GM19240 (cell line): ENCODE measurements around the gene ARHGAP6.

Experiments
- DNase-seq: peaks from one replicate; pipeline ENCODE4 v3.0.0; 2011; ENCODE audit warnings: low spot score; ENCODE audit not compliant: insufficient read length

The ARHGAP6 gene

DNA sequence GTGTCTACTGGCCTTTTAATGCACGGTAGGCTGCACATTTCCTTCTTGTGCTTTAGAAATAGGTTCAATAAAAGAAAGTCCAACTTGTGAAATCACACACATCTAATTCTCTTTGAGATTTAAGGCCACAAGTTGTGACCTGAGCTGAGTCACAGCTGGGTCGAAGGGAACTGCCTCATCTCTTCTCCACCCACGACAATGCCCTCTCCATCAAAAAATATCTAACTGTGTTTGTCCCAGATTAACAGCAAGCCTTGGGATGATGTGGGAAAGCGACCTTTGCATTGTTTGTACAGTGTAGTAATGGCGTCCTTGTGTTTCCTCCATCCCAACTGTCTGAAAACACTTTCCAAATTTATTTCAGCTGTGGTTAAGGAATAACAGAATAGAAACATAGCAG is 203.6 kb downstream of the ARHGAP6 start:
- no peak for DNase-seq

DNA sequence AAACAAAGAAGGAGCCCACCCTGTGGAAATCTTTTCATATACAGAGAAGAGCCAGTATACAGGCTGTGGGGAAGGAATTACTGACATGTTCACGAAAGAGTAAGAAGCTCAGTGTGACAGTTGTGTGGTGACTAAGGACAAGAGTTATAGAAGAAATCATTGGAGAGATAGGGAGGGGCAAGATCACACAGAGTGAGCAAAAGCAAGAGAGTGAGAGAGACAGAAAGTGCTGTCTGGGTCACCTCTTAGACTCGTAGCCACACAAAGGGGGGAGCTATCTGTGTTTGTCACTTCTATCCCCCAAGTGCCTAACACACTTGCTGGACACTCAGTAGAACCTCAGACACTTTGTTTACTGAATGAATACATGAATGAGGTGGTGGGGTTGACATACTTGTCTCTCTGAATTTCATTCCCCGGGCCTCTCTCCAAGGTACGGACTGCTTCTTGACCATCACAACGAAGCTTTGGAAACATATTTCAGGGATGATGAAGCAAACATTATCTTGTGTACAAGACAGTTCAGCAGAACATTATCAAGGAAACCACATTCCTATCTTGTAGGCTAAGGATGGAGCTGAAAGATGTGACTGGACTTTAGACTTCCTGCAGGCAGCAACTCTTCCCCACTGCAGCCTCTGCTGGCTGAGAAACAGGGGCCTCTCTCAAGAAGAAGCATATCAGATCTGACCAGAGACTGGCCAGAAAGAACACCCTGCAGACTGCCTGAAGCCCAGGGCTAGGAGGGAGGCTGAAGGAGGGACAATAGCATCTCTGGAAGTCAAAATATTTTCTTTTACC is 204.3 kb downstream of the ARHGAP6 start:
- DNase-seq: no peak

DNA sequence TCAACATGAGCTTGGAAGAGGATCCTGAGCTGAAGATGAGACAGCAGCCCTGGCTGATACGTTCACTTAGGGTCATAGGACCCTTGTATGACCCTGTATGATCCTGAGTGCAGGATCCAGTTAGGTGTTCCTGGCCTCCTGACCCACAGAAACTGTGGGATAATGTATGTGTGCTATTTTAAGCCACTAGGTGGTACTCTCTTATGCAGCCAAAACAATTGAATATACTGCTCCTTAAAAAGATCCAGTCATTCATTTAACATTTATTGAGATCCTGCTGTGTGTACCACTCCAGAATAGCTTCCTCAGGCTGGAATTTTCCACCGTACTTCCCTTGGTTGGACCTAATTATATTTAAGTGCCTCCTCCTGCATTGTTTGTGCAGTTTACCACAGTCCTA is 205.4 kb downstream of the ARHGAP6 start:
- DNase-seq: no peak

DNA sequence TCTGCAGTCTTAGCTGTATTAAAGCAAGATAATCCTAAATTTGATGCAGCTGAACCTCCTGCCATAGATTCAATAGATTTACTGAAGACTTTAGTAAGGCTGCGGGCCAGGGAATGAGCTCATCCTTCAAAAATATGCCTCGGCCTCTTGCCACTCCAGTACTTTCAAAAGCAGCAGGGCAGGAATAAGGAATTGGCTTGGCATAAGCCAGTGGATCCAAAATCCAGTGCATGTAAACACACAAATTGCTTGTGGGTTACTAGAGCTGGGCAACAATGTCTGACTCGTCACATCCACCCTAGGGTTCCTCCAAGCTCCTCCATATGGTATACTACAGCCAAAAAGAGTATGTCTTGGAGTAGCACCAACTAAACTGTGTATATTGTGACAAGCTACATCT is 207.6 kb downstream of the ARHGAP6 start:
- no peak for DNase-seq

DNA sequence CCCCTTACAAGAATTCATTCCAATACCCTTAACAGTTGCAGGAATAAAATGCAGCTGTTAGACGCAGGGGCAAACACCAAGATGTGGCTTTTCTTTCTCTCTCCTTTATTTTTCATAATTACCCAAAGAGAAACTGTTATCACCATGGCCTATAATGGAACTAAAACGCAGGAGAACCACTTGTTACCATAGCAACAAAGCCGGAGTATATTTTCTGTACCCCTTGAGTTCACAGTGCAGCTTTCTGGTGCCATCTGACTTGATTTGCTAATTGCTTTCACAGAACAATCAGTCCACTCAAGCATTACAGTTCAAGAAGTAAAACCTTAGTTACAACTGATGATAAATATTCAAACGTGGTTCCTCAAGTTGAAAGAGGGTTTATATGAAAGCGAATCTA is 214.6 kb downstream of the ARHGAP6 start:
- DNase-seq: no peak

DNA sequence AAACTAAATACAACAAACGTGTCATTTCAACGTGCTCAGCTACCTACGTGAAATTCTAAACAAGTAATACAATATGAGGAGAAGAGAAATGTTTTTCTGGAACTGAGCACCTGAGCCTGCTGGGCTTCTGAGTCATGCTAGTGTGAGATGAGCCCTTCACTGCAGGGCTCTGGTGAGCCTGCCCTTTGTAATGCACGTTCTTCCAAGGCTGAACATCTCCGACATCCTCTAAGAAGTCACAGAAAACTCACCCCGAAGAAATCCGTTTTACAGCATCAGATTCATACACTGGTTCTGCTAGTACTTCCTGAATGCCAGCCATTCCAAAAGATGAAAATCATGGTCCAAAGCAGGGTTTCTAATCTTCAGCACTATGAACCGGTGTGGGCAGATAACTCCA is 215.4 kb downstream of the ARHGAP6 start:
- DNase-seq: no peak

DNA sequence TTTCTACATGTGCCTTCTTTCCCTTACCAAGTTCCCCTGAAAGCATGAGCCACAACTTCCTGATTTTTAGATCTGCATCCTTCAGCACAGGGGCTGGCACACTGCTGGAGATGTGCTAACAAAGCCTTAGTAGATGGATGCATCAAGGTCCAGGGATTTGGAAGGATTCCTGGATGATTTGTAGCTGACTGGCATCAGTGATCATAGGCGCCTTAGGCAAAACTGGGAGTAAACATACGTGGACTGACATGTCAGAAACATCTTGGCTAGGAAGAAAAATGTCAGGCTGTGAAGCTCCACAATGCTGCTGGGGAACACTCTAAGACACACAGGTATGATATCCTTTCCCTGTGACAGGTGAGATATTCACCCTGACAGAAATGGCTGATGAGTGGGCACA is 216.1 kb downstream of the ARHGAP6 start:
- no peak for DNase-seq

DNA sequence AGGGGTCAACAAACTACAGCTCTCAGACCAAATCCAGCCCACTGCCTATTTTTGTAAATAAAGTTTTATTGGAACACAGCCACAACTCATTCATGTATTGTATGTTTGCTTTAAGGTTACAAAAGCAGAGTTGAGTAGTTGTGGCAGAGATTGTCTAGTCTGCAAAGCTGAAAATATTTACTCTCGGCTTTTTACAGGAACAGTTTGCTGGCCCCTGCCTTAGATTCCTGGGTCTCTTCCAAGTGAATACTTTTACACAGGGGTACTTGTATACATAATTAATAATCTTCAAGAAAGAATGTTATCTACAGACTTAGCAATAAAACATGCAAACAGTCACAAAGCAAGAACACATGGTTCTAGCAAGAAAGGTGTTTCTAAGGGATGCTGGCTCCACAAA is 218.3 kb downstream of the ARHGAP6 start:
- no peak for DNase-seq

DNA sequence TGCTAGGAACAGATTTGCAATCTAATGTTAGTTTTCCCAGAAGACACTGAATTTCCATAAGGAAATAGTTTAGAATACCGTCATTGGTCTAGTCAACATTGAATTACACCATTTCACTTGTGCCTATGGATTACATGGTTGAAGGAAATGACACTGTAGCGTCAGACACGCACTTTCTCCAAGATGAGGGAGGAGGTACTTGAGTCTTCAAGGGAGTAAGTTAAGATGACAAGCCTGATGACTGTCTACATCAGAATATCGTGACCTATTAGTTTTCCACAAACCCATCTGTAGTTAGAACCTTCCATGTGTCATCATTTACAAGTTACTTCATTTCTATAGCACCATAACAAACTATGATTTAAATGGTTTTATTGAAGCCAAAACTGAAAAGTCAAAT is 218.8 kb downstream of the ARHGAP6 start:
- DNase-seq: no peak

DNA sequence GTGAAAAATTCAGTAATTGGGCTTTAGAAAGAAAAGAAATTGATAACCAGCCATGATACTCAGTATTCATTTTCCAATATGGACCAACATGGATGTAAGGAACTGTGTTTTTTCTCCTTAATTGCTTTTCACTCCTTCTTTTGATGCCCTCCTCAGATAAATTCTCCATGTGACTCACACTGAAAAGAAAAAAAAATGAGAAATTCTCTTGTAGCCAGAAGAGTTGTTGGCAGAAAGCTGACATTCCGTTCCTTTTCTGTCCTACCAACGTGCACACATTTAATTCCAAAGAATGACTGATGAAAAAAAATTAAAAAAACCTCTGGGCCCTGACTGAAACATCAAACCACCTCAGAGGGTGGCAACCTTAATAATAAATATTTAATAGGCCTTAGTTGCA is 219.4 kb downstream of the ARHGAP6 start:
- no peak for DNase-seq

DNA sequence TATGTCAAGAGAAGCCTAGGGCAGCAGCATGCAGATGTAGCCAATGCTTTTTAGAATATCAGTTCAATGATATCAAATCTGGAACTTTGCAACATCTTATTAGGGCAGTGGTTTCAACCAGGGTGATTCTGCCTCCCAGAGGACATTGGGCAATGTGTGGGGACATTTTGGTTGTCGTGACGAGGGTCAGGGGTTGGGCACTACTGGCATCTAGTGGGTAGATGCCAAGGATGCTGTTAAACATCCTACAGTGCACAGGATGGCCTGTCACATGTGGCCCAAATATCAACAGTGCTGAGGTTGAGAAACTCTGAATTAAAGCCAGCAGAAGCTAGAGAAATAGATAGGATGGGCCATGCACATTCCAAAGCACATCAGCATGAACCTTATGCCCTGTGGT is 220.2 kb downstream of the ARHGAP6 start:
- no peak for DNase-seq

DNA sequence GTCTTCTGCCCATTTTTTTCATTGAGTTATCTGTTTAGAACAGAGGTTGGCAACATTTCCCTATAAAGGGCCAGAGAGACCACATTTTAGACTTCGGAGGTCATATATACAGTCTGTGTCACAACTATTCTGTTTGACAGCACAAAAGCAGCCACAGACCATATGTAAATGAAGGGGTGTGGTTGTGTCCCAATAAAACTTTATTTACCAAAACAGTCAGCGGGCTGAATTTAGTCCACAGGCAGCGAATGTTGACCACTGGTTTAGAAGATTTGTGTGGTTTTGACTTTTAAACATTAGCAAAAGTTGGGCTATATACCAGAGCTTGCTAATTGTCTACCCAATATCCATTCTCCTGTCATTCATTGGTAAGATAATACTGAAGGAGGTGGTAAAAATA is 221.7 kb downstream of the ARHGAP6 start:
- DNase-seq: no peak

DNA sequence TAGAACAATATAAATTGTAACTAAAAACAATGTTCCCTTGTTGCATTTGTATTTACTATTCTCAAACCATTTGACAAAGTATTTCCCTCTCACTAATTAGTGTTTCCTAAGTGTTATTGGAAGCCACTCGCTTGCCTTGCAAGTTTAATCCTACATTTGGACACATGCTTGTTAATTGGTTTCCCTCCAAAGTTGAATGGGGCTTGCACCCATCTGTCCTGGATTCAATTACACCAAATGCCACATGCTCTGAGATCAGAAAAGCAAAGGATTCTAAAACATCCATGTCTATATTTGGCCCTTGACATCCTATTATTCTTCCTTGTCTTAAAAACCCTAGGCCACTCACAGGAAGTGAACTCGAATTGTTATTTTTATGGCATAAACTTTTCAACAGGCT is 225.9 kb downstream of the ARHGAP6 start:
- DNase-seq: no peak

DNA sequence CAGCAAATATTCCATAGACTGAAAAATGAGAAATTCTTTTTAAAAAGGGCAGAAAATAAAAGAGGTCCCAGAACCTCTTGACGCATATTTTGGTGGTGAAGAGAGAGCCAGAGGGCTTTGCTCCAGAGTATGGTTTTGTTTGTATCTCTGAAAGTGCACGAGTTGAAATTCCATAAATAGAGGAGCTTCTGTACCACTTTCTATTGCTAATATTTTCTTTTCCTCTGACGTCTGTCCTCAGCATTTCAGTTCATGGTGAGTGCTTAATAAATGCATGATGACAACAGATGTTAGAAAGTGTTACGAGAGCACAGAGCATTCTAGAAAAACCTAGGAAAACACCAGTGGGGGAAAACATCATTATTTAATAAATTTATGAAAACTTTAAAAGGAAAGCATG is 227.0 kb downstream of the ARHGAP6 start:
- DNase-seq: no peak

DNA sequence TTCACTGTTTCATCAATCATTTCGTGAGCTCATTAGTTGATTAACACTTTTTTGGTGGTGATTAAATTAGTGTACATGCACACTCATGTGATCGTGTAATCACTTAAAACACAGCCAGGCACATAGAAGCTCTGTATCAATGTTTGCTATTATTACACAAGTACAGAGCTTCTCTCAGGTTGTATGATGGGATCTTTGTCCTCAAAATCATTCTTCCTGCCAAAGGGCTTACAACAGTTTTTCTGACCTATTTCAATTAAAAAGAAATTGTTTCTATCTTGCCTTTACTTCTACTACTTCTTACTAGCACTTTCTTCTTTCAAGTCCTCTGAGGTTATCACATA is 227.4 kb downstream of the ARHGAP6 start:
- no peak for DNase-seq

DNA sequence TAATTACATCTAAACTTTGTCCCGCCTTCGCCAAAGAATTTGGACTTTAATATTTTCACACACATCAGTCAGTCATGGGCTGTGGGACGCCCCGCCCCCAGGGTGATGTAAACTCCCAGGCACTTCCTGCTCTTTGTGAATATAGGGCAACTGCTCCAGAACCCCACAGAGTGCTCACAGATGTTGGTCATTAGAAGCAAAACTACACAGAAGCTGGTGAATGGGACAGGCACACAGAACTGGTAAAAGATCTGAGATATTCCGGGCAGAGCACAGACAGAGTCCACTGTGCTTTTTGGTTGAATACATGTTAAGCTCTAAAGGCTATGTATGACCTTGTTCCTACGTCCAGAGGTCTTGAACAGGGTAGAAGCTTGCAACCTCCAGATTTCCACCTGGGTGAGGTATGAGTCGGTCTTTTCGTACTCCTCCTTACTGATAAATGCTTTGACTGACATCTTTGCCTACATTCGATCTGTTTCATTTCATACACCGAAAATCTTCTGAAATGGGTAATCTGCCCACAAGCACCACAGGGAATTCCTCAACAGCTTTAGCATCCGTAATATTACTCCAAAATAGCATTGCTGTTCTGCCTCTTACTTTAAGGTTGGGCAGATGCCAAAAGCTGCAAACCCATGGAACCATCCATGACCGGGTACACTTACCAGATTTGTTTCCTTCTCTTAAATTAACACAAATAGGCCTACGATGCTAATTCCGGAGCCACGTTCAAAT is 227.9 kb downstream of the ARHGAP6 start:
- no peak for DNase-seq

DNA sequence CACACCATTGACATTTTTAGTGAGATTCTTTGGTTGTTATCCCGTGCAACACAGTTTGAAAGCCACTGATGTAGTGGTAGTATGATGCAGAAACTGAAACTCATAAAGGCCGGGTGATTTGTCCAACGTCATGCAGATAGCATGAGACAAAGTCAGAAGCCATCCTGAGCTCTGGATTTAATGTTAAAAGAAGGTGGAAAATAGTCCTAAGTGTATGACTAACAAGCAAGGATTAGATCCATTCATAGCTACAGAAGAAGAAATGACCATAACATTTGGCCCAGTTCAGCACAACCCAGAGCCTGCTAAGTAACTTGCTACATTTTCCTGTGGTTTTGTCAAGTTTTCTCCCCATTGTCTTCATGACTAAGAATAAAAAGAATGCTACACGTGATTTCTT is 230.2 kb downstream of the ARHGAP6 start:
- no peak for DNase-seq

DNA sequence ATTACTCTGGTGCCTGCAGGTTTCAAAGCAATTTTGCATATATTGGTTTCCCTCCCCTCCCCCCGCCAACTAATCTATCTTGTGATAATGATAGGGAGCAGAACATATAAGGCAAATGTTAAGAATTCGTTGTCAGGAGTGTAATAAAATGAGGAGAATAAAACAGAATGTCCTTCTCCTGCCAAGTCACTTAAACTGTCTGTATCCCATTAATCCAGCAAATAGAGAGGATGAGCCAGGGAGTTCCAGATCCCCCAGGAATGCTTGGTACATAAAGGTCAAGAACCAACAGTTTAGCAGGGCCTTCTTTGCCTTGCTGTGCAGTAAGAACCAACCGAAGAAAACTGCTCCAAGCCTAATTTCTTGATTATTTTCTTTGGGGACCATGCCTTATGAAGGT is 231.1 kb downstream of the ARHGAP6 start:
- DNase-seq: no peak

DNA sequence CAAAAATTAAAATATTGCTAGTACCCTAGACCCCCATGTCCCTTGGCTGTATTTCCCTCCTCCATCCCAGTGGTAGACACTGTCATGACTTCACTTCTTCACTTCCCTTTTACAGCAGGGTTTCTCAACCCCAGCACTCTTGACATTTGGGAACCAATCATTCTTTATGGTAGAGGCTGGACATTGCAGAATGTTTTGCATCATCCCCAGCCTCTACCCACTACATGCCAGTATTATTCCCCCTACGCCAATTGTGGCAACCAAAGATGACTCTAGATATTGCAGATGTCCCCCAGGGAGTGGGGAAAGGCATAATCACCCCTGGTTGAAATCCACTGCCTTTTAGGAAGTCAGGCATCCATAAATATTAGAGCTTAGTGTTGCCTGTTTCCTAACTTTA is 233.9 kb downstream of the ARHGAP6 start:
- no peak for DNase-seq

DNA sequence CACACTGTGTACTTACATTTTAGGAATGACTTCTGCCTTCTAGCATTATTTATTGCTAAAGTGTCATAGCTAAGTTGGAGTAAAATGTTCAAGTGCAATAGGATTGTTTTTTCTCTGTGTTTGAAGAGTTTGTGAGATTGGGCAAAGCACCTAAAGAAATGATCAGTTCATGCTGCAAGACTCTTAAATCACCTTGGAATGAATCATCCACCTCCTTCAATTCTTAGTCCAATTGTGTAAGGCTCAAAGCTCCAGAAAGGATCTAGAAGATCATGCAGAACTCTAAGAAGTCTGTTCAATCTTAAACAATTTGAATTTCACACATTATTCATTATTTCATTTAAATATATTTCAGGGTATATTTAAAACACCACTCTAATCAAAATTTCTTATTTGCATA is 235.4 kb downstream of the ARHGAP6 start:
- DNase-seq: no peak

DNA sequence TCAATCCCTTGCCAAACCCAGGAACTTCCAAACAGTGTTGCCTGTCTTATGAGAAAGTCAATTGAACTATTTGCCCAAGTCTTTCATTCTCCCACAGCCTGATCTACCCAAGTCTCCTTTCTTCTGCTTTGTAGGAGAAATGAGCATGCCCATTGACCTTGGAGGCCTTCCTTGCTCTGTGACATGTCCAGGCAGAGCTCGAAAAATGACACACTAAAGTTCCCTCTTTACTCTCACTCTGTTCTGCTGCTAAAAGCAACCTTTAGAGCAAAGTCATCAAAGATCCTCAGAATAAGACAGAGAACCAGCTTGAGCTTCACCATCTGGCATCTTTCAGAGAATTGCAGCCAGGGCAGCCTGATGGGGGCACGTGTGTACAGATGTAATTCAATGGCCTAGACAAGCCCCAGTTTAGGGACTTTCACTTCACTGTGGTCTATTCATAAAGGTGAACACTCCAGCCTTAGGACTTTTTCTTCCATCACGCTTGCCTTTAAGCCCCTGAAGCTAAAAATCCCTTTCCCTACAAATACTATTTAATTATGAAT is 236.1 kb downstream of the ARHGAP6 start:
- no peak for DNase-seq

DNA sequence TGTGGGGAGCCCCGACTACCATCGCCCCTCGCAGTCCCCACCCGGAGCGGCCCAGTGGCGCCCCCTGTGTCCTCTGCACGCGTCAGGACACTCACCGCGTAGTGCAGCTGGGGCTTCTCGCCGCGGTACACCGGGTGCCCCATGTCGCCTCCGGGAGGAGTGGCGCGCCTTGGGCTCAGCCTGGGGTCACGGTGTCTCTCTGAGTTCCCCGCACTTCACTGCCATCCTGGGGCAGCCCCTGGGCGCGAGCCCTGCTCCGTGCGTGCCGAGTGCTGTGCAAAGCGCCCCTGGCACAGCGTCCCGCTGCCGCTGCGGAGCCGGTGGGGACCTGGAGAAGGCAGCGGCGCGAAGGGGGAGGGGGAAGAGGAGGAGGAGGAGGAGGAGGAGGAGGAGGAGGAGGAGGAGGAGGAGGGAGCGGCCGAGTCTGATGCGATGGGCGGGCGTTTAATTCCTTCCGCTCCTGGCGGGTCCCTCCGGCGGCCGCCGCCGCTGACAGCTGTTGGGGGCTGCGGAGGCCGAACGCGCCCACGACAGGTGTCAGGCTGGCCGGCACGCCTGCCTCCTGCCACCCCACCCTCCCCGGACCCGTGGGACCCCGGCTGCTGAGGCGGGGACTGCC is 238.2 kb downstream of the ARHGAP6 start:
- DNase-seq: no peak
